ENCODE measurements around the gene TTLL11.

The TTLL11 gene

GRCh38 chr9:122128007-122128968 lies 35.2 kb upstream of the TTLL11 start:
- H3K9me3 Mint-ChIP-seq, result no peaks in the 10 kb centered on the region
- peak overlapping the region; percentile 41 for H3K27ac Mint-ChIP-seq
- H3K27me3 Mint-ChIP-seq, result peaks cover 10% of the 10 kb centered on the region
- H3K4me1 Mint-ChIP-seq, result peaks cover 27% of the 10 kb centered on the region
- no peaks in the 10 kb centered on the region for H3K36me3 Mint-ChIP-seq
- no peak overlapping the region for H3K4me3 Mint-ChIP-seq

GRCh38 chr9:122127396-122127798 lies 34.3 kb upstream of the TTLL11 start:
- H3K27me3 Mint-ChIP-seq, result peaks cover 10% of the 10 kb centered on the region
- no peaks in the 10 kb centered on the region for H3K9me3 Mint-ChIP-seq
- H3K4me1 Mint-ChIP-seq, result peaks cover 27% of the 10 kb centered on the region
- H3K36me3 Mint-ChIP-seq, result no peaks in the 10 kb centered on the region
- peak overlapping the region; percentile 26 for H3K4me3 Mint-ChIP-seq
- peak overlapping the region; percentile 59 for H3K27ac Mint-ChIP-seq

DNA sequence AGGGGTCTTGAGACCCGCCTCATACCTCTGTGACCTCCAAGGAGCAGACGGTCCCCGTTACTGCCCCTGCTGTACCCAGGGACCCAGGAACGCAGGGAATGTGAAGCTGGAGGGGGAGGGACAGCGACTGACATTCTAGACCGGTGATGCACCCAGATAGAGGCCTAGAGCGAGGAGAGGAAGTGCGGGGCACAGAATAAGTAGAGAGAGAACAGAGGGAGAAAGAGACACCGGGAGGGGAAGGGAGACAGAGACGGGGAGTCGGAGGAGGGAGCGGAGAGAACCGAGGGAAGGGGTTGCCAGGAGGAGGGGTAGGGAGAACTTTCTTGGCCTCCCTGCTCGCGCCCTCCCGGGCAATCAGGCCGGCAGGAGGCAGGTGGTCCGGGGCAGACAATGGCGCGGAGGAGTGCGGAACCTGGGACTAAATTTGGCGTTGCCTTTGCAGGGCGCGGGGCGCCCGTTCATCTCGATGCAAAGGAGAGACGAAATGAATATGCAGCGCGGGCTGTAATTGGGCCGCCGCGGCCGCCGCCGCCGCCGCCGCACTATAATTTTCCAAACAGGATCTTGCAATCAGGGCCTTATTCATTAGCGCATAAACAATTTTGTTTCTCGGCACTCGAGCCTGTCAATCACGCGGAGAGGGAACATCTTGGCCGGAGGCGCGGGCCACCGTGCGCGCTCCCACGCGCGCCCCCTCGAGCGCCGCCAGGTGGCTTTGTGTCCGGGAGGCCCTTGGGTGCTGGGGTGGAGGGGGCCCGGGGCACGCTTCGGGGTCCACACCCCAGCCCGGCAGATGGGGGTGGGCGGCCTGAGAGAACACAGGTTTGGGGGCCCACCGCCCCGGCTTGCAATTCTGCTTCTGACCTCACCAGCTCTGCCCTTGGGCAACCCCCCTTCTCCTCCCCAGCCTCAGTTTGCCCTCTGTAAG lies 33.5 kb upstream of the TTLL11 start:
- no peak overlapping the region for H3K27ac Mint-ChIP-seq
- H3K36me3 Mint-ChIP-seq, result no peaks in the 10 kb centered on the region
- peaks cover 10% of the 10 kb centered on the region for H3K27me3 Mint-ChIP-seq

GRCh38 chr9:122125509-122126330 lies 32.6 kb upstream of the TTLL11 start:
- Mint-ChIP-seq H3K9me3 (no peaks in the 10 kb centered on the region), H3K4me1 (peaks cover 27% of the 10 kb centered on the region), H3K27ac (no peak overlapping the region), H3K27me3 (peaks cover 9% of the 10 kb centered on the region), H3K4me3 (peak overlapping the region; percentile 62), H3K36me3 (no peaks in the 10 kb centered on the region)

More for the DNA sequence above, 33.5 kb upstream of the TTLL11 start:
- Mint-ChIP-seq H3K4me3 (peak overlapping the region; percentile 62), H3K4me1 (peaks cover 27% of the 10 kb centered on the region), H3K9me3 (no peaks in the 10 kb centered on the region)

GRCh38 chr9:122125158-122125508 lies 32.0 kb upstream of the TTLL11 start:
- H3K9me3 Mint-ChIP-seq, result no peaks in the 10 kb centered on the region
- H3K27ac Mint-ChIP-seq, result no peak overlapping the region
- H3K4me3 Mint-ChIP-seq, result peak overlapping the region; percentile 56
- no peaks in the 10 kb centered on the region for H3K36me3 Mint-ChIP-seq
- peaks cover 27% of the 10 kb centered on the region for H3K4me1 Mint-ChIP-seq
- peaks cover 9% of the 10 kb centered on the region for H3K27me3 Mint-ChIP-seq

- Mint-ChIP-seq H3K27ac (no peak overlapping the region), H3K9me3 (no peaks in the 10 kb centered on the region), H3K27me3 (peaks cover 9% of the 10 kb centered on the region), H3K36me3 (no peaks in the 10 kb centered on the region), H3K4me1 (peaks cover 27% of the 10 kb centered on the region), H3K4me3 (no peak overlapping the region)
Observed at GRCh38 chr9:122124528-122124927, 31.4 kb upstream of the TTLL11 start.

- Mint-ChIP-seq H3K27me3 (peaks cover 9% of the 10 kb centered on the region), H3K9me3 (no peaks in the 10 kb centered on the region), H3K27ac (no peak overlapping the region), H3K4me1 (peaks cover 27% of the 10 kb centered on the region), H3K36me3 (no peaks in the 10 kb centered on the region), H3K4me3 (no peak overlapping the region)
Observed at GRCh38 chr9:122124048-122124447, 30.9 kb upstream of the TTLL11 start.

DNA sequence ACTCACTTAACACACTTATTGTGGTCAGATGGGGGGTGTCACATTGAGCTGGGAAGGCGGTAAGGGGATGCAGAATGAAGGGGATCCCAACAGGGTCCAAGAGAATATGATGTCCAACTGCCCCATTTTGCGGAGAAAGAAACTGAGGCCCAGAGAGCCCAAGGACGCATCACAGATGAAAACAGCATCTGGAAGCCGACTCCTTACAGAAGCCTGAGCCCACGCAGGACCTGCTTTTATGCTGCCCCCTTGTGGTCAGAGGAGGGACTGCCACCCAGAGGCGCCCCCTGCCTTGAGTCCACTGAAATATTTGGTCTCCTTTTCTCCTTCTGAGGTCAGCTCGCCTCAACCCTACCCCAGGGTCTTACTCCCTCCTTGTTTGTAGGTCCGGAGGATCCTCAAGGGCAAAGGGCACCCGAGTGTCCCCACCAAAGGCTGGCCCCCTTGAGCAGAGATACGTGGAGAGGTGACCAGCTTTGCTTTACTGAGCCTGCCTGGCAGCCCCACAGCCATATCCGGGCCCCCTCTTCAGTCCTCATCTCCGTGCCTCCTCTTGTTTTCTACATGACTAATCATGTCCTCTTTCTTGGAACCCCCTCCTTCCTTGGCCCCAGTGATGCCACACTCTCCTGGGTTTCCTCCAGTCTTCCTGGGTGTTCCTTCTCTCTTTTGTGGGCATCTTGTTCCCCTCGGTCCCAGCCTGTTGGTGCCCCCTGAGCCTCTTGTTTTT lies 30.0 kb upstream of the TTLL11 start:
- no peaks in the 10 kb centered on the region for H3K36me3 Mint-ChIP-seq
- peaks cover 9% of the 10 kb centered on the region for H3K27me3 Mint-ChIP-seq
- H3K27ac Mint-ChIP-seq, result no peak overlapping the region
- peaks cover 27% of the 10 kb centered on the region for H3K4me1 Mint-ChIP-seq
- H3K4me3 Mint-ChIP-seq, result no peak overlapping the region
- H3K9me3 Mint-ChIP-seq, result no peaks in the 10 kb centered on the region

GRCh38 chr9:122122468-122122867 lies 29.4 kb upstream of the TTLL11 start:
- Mint-ChIP-seq H3K36me3 (no peaks in the 10 kb centered on the region), H3K9me3 (no peaks in the 10 kb centered on the region), H3K4me1 (peaks cover 22% of the 10 kb centered on the region), H3K27me3 (peaks cover 9% of the 10 kb centered on the region), H3K4me3 (no peak overlapping the region), H3K27ac (no peak overlapping the region)

DNA sequence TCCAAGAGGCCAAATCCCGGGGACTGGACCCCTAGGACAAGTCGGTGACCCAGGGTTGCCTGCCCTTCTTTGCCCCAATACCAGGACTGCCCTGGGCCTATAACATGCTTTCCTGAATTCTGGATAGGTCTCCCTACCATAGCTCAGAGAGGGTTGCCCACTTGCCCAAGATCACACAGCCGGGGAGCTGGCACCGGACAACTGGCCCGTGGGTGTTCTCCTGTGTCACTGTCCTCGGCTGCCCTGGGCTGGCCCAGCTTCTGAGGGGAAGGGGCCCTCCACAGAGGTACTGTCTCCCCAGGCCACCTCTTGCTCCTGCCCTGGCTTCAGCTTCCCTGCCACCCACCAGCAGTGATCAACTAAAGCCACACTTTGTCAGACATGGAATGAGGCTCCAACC lies 28.8 kb upstream of the TTLL11 start:
- Mint-ChIP-seq H3K4me3 (no peak overlapping the region), H3K9me3 (no peaks in the 10 kb centered on the region), H3K27ac (no peak overlapping the region), H3K36me3 (no peaks in the 10 kb centered on the region), H3K4me1 (peaks cover 17% of the 10 kb centered on the region), H3K27me3 (peaks cover 9% of the 10 kb centered on the region)

DNA sequence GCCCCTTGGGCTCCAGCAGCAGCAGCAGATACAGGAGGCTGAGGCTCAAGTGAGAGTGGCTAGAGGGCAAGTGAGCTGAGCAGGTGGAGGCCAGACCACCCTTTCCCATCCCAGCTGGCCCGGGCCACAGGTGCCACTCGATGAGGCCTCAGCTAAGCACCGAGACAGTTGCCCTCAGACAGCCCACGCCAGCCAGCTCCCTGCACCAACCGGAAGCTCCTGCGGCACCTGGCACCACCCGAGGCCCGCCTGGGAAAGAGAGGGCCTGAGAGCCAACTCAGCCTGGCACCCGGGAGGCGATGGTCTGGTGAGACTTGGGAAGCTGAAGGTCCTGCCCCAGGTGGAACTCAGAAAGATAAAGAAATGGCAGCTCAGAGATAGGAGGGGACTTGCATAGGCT lies 28.3 kb upstream of the TTLL11 start:
- H3K4me1 Mint-ChIP-seq, result peaks cover 14% of the 10 kb centered on the region
- H3K36me3 Mint-ChIP-seq, result no peaks in the 10 kb centered on the region
- peaks cover 8% of the 10 kb centered on the region for H3K27me3 Mint-ChIP-seq
- H3K4me3 Mint-ChIP-seq, result no peak overlapping the region
- no peaks in the 10 kb centered on the region for H3K9me3 Mint-ChIP-seq
- no peak overlapping the region for H3K27ac Mint-ChIP-seq

DNA sequence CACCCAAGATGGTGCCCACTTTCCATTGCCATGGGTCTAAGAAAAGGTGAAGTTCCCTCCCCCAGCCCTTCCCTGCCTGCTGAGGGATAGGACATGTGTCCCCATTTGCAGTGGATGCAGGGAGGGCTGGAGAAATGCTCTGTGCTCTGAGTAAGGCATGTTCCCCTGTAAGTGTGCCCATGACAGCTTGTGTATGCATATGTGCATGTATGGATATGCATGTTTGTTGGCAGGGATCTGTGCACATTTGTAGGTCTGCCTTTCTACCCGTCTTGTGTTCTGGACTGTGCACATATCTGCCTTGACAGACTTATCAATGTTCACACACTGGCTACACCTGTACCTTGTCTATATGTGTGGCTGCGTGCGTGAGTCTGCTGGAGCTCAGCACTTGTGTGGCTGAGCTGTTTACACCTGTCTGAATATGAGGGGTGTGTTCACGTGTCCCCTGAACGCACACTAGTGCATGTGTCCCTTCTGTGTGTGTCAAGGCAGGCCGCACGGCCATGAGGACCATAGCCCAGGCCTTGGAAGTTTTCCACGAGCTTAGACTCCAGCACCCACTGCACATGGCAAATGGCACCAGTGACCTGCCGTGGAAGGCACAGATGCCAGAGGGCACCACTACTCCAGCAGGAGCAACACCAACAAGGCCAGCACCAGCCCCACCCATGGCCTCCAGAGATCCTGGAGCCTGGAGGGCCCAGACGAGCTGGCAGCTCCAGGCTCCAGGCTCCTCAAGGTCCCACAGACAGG lies 27.4 kb upstream of the TTLL11 start:
- no peaks in the 10 kb centered on the region for H3K9me3 Mint-ChIP-seq
- no peak overlapping the region for H3K4me3 Mint-ChIP-seq
- H3K36me3 Mint-ChIP-seq, result no peaks in the 10 kb centered on the region
- peaks cover 7% of the 10 kb centered on the region for H3K27me3 Mint-ChIP-seq
- H3K4me1 Mint-ChIP-seq, result peaks cover 7% of the 10 kb centered on the region
- no peak overlapping the region for H3K27ac Mint-ChIP-seq

DNA sequence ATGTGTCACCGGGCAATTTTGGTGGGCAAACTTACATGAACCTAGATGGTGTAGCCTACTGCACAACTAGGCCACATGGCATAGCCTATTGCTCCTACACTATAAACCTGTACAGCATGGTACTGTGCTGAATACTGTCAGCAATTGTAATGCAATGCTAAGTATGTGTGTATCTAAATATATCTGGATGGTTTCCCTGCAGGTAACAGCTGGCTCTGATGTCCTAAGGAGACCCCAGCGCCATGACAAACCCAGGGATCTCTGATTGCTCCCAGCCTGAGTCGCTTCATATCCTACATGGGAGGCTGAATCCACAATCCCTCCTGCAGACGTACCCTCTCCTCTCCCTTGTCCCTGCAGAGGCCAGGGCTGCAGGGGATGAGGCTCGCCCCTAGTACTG lies 26.6 kb upstream of the TTLL11 start:
- Mint-ChIP-seq H3K4me1 (no peaks in the 10 kb centered on the region), H3K9me3 (no peaks in the 10 kb centered on the region), H3K4me3 (no peak overlapping the region), H3K36me3 (no peaks in the 10 kb centered on the region), H3K27ac (no peak overlapping the region), H3K27me3 (peaks cover 2% of the 10 kb centered on the region)

GRCh38 chr9:122119166-122119521 lies 26.0 kb upstream of the TTLL11 start:
- Mint-ChIP-seq H3K27ac (no peak overlapping the region), H3K36me3 (no peaks in the 10 kb centered on the region), H3K27me3 (no peaks in the 10 kb centered on the region), H3K4me1 (no peaks in the 10 kb centered on the region), H3K4me3 (no peak overlapping the region), H3K9me3 (no peaks in the 10 kb centered on the region)

Measured in activated naive CD4-positive, alpha-beta T cell treated with anti-CD3 and anti-CD28 coated beads, Interleukin-2, amount 50 U/mL, for 24 hours (primary cell).